Muscle of leg (tissue), 11 donors: ENCODE data around the gene GPR176. TPM values are rescaled to one million over a fixed set of nuclear protein-coding genes. Genes with fewer than 3 reads are reported as not detected.

Experiments
- DNase-seq: peaks from one replicate; pipeline ENCODE4 v3.0.0; 2013
- H3K27ac ChIP-seq: one replicate; pipeline ENCODE4 v1.5.1; 2013; ENCODE audit warnings: mild to moderate bottlenecking, low read length, control low read depth
- H3K27me3 ChIP-seq: one replicate; pipeline ENCODE4 v1.6.1; 2013; ENCODE audit warnings: low read length; ENCODE audit not compliant: control insufficient read depth, insufficient read depth
- H3K36me3 ChIP-seq: one replicate; pipeline ENCODE4 v1.6.1; 2013; ENCODE audit warnings: low read length; ENCODE audit not compliant: control insufficient read depth, insufficient read depth
- H3K4me1 ChIP-seq: one replicate; pipeline ENCODE4 v1.6.1; 2013; ENCODE audit warnings: low read length; ENCODE audit not compliant: control insufficient read depth, insufficient read depth
- H3K4me3 ChIP-seq: one replicate; pipeline ENCODE4 v1.5.1; 2013; ENCODE audit warnings: low read length, control low read depth
- H3K9me3 ChIP-seq: replicated peaks from 2 replicates; pipeline ENCODE4 v1.6.1; 2013; ENCODE audit warnings: low read depth, low read length; ENCODE audit not compliant: control insufficient read depth
- WGBS: methylation state at CpG from one replicate; pipeline ENCODE4 v1.1.5; 2013; ENCODE audit warnings: missing lambda C conversion rate; ENCODE audit not compliant: insufficient coverage; 5-methylcytosine and 5-hydroxymethylcytosine counted together
- polyA plus RNA-seq, 8 donors: library from polyadenylated mRNA; unstranded; fragments of 120-200 nt; gene quantifications; one replicate each; pipeline versions ENCODE4 v1.2.1 to v1.2.3, GENCODE V29; 2013; ENCODE audit warnings: inconsistent platforms in 1 of 8, low replicate concordance in 1 of 8; ENCODE audit not compliant: insufficient read length in 8 of 8, insufficient read depth in 1 of 8
- total RNA-seq: library from RNA; stranded (reverse); fragments of 120-200 nt; gene quantifications from one replicate; pipeline ENCODE4 v1.2.4, GENCODE V29; 2013

Gene GPR176
- total and polyA plus RNA-seq, 9 donors: 4.0 to 7.3 (median 6.4) TPM

- H3K4me3 ChIP-seq: no peak overlapping the region
- H3K9me3 ChIP-seq: no peaks in the 10 kb centered on the region
- no peaks in the 10 kb centered on the region for H3K36me3 ChIP-seq
- H3K27me3 ChIP-seq: peaks cover 2% of the 10 kb centered on the region
- H3K27ac ChIP-seq: no peak overlapping the region
- H3K4me1 ChIP-seq: no peaks in the 10 kb centered on the region
- DNase-seq: no peak
- WGBS: 88% methylated on average over 17 of the region's 19 CpGs
Measured at GRCh38 chr15:39801641-39802309, 118.3 kb downstream of the GPR176 start.

DNA sequence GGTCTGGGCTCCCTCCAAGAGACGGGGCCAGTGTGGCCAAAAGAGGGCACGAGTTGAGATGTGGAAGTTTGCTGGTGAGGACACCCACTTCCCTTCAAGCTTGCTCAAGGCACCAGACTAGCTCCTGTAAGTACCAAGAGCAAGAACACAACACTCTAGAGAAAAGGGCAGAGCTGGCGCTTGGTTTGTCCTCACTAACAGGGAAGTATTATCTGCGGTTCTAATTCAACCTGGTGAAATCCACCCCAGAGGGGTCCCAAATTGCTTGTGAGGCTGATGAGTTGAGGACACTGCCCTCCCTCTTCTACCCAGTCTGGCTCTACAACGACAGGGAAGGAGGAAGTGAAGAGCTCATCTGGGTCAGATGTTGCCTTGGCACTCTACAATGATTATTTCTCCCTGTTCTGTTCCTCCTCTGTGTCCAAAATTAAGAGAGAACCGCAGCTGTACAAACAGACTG lies 120.5 kb downstream of the GPR176 start:
- H3K36me3 ChIP-seq: no peaks in the 10 kb centered on the region
- DNase-seq: no peak
- H3K27me3 ChIP-seq: peaks cover 2% of the 10 kb centered on the region
- no peak overlapping the region for H3K4me3 ChIP-seq
- WGBS: 75% methylated on average over 1 of the region's 6 CpGs
- H3K4me1 ChIP-seq: no peaks in the 10 kb centered on the region
- H3K27ac ChIP-seq: no peak overlapping the region
- H3K9me3 ChIP-seq: no peaks in the 10 kb centered on the region

DNA sequence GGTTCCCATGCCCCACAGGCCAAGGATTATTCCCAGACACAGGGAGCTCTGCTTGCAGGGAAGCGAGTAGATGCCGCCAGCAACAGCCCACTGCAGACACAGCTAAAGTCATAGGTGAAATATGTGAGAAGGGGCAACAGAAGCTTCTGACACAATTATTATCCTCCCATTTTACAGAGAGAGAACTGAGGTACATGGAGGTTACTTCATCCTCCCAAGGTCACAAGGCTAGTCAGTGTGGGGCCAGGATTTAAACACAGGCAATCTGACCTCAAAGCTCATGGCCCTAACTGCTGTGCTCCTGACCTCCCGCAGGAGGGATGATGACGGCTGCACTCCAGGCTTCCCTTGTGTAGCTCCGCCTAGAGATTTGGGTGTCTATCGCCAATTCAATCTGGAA lies 121.7 kb downstream of the GPR176 start:
- WGBS: 100% methylated on average over 2 of the region's 6 CpGs
- Histone ChIP-seq H3K27me3 (peaks cover 2% of the 10 kb centered on the region), H3K27ac (no peak overlapping the region), H3K4me3 (no peak overlapping the region), H3K4me1 (no peaks in the 10 kb centered on the region), H3K9me3 (no peaks in the 10 kb centered on the region), H3K36me3 (no peaks in the 10 kb centered on the region)
- DNase-seq: no peak

DNA sequence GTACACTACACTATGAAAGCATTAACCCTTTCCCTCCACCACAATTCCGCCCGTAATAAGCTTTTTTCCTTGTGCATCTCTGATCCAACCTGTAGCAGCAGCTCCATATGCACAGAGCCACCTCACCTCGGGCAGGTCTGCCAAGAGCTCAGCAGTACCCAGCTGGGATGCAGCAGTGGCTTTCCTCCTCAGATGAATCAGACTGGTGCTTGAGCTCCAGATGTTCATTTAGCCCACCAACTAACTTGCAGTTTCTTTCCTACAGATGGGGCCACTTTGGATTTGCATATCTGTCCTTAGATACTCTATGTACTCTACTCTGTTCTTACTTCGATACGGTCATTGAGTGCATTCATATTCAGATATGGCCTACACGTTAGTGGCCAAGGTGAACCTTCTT lies 122.7 kb downstream of the GPR176 start:
- DNase-seq: no peak
- H3K36me3 ChIP-seq: no peaks in the 10 kb centered on the region
- no peak overlapping the region for H3K27ac ChIP-seq
- no peak overlapping the region for H3K4me3 ChIP-seq
- 64% methylated on average over 3 of the region's 6 CpGs for WGBS
- H3K9me3 ChIP-seq: no peaks in the 10 kb centered on the region
- peaks cover 2% of the 10 kb centered on the region for H3K27me3 ChIP-seq
- no peaks in the 10 kb centered on the region for H3K4me1 ChIP-seq

- DNase-seq: no peak
- Histone ChIP-seq H3K27ac (no peak overlapping the region), H3K36me3 (no peaks in the 10 kb centered on the region), H3K4me3 (no peak overlapping the region), H3K4me1 (no peaks in the 10 kb centered on the region), H3K27me3 (peaks cover 2% of the 10 kb centered on the region), H3K9me3 (no peaks in the 10 kb centered on the region)
- WGBS: 80% methylated on average over 2 of the region's 5 CpGs
Measured at GRCh38 chr15:39796601-39797000, 123.5 kb downstream of the GPR176 start.

GRCh38 chr15:39795486-39795885 lies 124.6 kb downstream of the GPR176 start:
- 53% methylated on average over 3 of the region's 3 CpGs for WGBS
- Histone ChIP-seq H3K27ac (no peak overlapping the region), H3K27me3 (no peaks in the 10 kb centered on the region), H3K4me3 (no peak overlapping the region), H3K9me3 (no peaks in the 10 kb centered on the region), H3K4me1 (no peaks in the 10 kb centered on the region), H3K36me3 (no peaks in the 10 kb centered on the region)
- DNase-seq: no peak

DNA sequence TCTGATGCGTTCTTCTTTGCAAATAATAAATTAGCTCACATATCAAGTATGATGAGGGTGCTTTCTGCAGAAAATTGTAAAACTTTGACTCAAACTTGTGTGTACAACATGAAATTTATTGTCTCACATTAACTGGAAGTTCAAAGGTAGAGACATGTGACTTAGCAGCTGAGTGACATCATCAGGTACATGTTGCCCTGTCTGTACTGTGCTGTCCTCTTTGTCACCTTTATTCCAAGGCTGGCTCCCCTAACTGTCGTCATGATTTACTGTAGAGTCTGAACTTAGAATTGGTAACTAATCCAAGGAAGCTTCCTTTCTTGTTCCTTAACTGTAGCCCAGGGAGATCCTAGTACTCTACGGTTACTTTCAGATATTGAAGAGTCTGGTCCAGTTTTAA lies 125.1 kb downstream of the GPR176 start:
- Histone ChIP-seq H3K27ac (no peak overlapping the region), H3K9me3 (no peaks in the 10 kb centered on the region), H3K27me3 (no peaks in the 10 kb centered on the region), H3K4me1 (no peaks in the 10 kb centered on the region), H3K4me3 (no peak overlapping the region), H3K36me3 (no peaks in the 10 kb centered on the region)
- WGBS: no CpG with 5 or more reads among the region's 3 CpGs
- no peak for DNase-seq

DNA sequence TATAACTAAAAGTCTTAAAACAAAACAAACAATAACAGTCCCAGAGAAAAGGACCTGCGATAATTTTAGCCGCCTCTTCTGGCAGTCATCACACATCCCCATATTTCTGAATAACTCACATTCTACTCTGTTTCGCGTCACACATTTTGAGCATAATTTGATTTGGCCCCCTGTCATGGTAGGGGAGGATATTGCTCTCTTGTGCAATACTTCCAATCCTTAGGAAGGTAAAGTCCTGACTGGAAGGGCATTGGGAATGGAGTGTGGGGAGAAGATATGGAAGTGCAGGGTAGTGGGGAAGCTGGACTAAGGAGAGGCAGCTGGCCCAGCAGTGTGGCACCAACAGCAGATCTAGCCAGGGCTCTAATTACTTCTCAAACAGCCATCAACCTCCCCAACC lies 126.1 kb downstream of the GPR176 start:
- Histone ChIP-seq H3K4me3 (no peak overlapping the region), H3K4me1 (no peaks in the 10 kb centered on the region), H3K27me3 (no peaks in the 10 kb centered on the region), H3K27ac (no peak overlapping the region), H3K36me3 (no peaks in the 10 kb centered on the region), H3K9me3 (no peaks in the 10 kb centered on the region)
- WGBS: no CpG with 5 or more reads among the region's 4 CpGs
- no peak for DNase-seq

GRCh38 chr15:39792844-39793335 lies 127.2 kb downstream of the GPR176 start:
- Histone ChIP-seq H3K4me1 (no peaks in the 10 kb centered on the region), H3K9me3 (no peaks in the 10 kb centered on the region), H3K27me3 (no peaks in the 10 kb centered on the region), H3K36me3 (no peaks in the 10 kb centered on the region), H3K27ac (peak overlapping the region; percentile 75), H3K4me3 (no peak overlapping the region)
- WGBS: no CpG with 5 or more reads among the region's 4 CpGs
- DNase-seq: peak; percentile 90

DNA sequence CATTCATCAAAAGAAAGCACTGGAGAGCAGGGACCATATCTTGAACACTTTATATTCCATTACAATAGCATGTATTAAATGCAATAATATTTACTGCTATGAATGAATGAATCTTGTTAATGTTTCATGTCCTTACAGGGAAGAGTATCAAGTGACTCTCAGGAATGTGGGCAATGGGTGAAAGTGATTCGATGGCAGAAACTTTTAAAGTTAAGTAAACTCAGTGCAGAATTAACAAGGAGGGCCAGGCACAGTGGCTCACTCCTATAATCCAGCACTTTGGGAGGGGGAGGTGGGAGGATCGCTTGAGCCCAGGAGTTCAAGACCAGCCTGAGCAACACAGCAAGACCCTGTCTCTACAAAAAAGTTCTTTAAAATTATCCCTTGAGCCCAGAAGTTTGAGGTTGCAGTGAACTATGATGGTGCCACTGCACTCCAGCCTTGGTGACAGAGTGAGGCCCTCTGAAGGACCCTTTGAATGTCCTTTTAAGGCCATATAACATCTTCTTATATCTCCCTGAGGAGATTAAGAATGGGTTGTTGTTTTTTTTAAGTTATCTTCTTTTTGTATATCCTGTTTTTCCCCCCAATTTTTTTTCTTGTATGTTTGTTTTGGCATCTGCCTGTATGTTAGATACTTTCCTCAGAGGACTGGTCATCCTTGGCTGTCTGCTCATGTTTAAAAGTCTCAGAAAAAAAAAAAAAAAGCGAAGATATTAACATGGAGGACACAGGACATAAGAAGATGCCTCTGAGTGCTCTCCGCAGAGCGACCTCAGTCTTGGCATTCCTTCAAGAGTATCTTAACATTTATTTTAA lies 127.8 kb downstream of the GPR176 start:
- Histone ChIP-seq H3K9me3 (no peaks in the 10 kb centered on the region), H3K4me1 (no peaks in the 10 kb centered on the region), H3K27me3 (no peaks in the 10 kb centered on the region), H3K27ac (peak overlapping the region; percentile 75), H3K36me3 (no peaks in the 10 kb centered on the region), H3K4me3 (no peak overlapping the region)
- peak; percentile 87 for DNase-seq
- WGBS: 40% methylated on average over 1 of the region's 5 CpGs
